WI38 (cell line): ENCODE data around the gene FAM219B.
A peak's percentile ranks its signal among the peaks of the same experiment; 100 is the strongest.
"Not testable (repeated sequence)": the region's sequence is repeated elsewhere in the genome, so short reads cannot be mapped to it uniquely, and the experiment has no call there.

Source experiments
- H3K4me3 ChIP-seq: 2 replicates; pipeline ENCODE4 v1.5.1; 2011; ENCODE audit warnings: low read depth, mild to moderate bottlenecking, control low read depth, low read length
- CTCF ChIP-seq: IDR thresholded peaks from 2 replicates; pipeline ENCODE4 v1.5.1; 2012; ENCODE audit warnings: low read depth, mild to moderate bottlenecking, control low read depth, low read length

The FAM219B gene

GRCh38 chr15:74901612-74902063 lies 5.0 kb downstream of the FAM219B start:
- TF ChIP-seq CTCF: peak; percentile 85
- no peak overlapping the region for H3K4me3 ChIP-seq

- no peak for TF ChIP-seq CTCF
- no peak overlapping the region for H3K4me3 ChIP-seq
Measured at GRCh38 chr15:74897300-74897701, 9.3 kb downstream of the FAM219B start.

- TF ChIP-seq CTCF: no peak
- no peak overlapping the region for H3K4me3 ChIP-seq
Measured at GRCh38 chr15:74896316-74896715, 10.3 kb downstream of the FAM219B start.

- H3K4me3 ChIP-seq: no peak overlapping the region
- TF ChIP-seq CTCF: no peak
Measured at GRCh38 chr15:74895830-74896229, 10.8 kb downstream of the FAM219B start.

GRCh38 chr15:74894383-74894782 lies 12.3 kb downstream of the FAM219B start:
- H3K4me3 ChIP-seq: not testable (repeated sequence)

- no peak overlapping the region for H3K4me3 ChIP-seq
- TF ChIP-seq CTCF: no peak
Measured at GRCh38 chr15:74893627-74894026, 13.0 kb downstream of the FAM219B start.

- TF ChIP-seq CTCF: no peak
- no peak overlapping the region for H3K4me3 ChIP-seq
Measured at GRCh38 chr15:74892931-74893330, 13.7 kb downstream of the FAM219B start.

- no peak for TF ChIP-seq CTCF
Measured at GRCh38 chr15:74892313-74892712, 14.3 kb downstream of the FAM219B start.

More at GRCh38 chr15:74892313-74892712, 14.3 kb downstream of the FAM219B start:
- no peak overlapping the region for H3K4me3 ChIP-seq
